Cardiac fibroblast (primary cell): Measurements from ENCODE around the gene TEX11.

Experiments used
- DNase-seq, 2 donors: peaks; one replicate each; pipeline versions ENCODE4 v3.0.0 to v3.0.0-alpha.2; 2010; ENCODE audit warnings: low read depth in 2 of 2
- H3K4me3 ChIP-seq, 2 donors: replicated peaks in 1 of 2; 1 replicate in 1 of 2; 2 replicates in 1 of 2; pipeline ENCODE4 v1.5.1; 2011; ENCODE audit warnings: low read depth in 2 of 2, low read length in 2 of 2, mild to moderate bottlenecking in 2 of 2, moderate library complexity in 1 of 2
- TF ChIP-seq, protein P1 (sequence below): IDR thresholded peaks from one replicate; pipeline ENCODE4 v1.5.1; 2011; ENCODE audit warnings: low read depth, mild to moderate bottlenecking, low read length, inconsistent platforms

Gene TEX11

DNA sequence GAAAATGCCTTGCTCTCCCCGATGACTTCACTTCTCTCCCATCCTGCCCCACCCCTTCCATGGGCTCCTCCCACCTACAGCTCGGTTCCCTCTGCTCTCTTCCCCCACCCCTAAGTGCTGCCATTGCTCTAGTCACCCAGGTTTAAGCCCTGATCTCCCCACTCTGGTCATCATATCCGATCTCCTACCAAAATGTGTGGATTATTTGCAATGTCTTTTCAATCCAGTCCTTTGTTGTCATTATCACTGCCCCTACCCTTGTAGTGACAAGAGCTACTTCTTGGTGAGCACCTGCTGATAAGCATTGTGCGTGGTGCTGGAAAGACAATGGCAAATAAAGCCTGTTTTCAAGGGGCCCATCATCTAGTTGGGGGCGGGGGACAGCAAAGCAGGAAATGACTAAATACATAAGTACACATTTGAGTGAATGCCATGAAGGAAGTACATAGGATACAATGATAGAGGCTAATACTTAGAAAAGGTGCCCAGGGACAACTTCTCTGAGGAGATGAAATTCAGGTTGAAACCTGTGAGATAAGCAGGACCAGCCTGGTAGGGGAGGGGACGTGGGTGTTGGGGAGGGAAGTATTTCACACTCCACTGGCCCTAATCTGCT, 400.1 kb downstream of the TEX11 start:
- DNase-seq: peak; percentile 17 to 22
- TF ChIP-seq, protein P1, sequence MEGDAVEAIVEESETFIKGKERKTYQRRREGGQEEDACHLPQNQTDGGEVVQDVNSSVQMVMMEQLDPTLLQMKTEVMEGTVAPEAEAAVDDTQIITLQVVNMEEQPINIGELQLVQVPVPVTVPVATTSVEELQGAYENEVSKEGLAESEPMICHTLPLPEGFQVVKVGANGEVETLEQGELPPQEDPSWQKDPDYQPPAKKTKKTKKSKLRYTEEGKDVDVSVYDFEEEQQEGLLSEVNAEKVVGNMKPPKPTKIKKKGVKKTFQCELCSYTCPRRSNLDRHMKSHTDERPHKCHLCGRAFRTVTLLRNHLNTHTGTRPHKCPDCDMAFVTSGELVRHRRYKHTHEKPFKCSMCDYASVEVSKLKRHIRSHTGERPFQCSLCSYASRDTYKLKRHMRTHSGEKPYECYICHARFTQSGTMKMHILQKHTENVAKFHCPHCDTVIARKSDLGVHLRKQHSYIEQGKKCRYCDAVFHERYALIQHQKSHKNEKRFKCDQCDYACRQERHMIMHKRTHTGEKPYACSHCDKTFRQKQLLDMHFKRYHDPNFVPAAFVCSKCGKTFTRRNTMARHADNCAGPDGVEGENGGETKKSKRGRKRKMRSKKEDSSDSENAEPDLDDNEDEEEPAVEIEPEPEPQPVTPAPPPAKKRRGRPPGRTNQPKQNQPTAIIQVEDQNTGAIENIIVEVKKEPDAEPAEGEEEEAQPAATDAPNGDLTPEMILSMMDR: no peak
- H3K4me3 ChIP-seq: no peak overlapping the region

DNA sequence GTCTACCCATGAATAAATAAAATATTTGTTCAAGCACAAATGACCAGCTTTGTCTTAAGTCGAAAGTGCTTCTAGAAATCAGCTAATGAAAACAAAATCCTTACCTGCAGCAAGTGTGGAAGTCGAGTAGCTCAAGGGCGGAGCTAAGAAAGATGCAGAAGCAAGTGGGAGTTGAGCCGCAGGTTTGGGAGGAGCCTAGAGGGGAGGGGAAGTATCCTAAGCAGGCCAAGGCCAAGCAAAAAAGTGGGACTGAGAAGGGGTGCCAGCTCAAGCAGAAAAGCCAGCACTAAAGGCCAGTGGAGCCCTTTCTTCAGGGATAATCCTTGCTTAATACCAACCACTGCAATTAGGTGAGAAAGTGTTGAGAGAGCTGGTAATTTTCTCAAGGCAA, 403.1 kb downstream of the TEX11 start:
- no peak for DNase-seq
- TF ChIP-seq, protein P1: no peak
- no peak overlapping the region for H3K4me3 ChIP-seq

DNA sequence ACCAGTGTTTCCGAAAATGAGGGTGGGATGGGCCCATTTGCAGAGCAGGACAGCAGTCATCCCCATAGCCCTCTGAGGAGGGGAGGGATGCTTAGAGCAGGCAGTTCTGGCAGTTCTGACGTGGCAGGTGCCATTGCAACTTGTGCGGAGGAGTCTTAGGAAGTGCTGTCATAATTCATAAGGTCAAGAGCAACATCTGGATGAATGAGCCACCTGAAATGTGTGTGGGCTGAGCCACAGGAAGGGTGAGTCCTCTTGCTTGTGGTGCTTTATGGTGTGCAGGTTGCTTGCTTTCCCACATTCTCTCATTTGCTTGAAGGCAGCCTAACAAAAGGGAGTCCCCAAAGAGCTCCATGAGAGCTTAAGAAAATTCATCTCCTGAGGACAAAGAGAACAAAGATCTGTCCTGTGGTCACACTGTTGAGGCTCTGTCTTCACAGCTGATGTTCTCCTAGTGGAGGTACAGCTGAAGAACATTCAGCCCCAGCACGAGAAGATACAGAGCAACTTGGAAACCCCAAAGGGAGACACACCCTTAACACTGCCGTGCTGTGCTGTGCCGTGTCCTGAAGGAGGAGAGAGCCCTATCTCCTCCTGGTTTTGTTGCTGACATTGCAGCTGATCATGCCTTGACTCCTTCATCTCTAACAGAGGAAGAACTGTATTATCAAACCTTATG, 403.6 kb downstream of the TEX11 start:
- DNase-seq: no peak
- no peak overlapping the region for H3K4me3 ChIP-seq
- TF ChIP-seq, protein P1: no peak

DNA sequence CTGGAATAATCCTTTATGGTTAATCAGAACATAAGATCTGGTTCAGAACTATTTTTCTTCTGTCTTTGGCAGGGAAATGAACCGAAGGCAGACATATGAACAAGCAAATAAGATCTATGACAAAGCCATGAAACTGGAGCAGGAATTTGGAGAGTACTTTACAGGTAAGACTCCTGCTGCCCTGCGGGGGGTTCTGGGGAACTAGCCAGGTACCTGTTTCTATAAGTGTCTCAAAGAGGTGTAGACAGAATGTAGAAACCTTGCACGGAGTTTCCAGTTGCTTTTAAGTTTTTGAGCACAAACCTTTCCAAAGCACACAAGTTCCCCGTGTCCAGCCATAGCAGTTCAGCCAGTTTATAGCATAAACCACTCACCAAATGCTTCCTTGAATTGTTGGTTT, 407.7 kb downstream of the TEX11 start:
- TF ChIP-seq, protein P1: no peak
- no peak for DNase-seq
- no peak overlapping the region for H3K4me3 ChIP-seq

DNA sequence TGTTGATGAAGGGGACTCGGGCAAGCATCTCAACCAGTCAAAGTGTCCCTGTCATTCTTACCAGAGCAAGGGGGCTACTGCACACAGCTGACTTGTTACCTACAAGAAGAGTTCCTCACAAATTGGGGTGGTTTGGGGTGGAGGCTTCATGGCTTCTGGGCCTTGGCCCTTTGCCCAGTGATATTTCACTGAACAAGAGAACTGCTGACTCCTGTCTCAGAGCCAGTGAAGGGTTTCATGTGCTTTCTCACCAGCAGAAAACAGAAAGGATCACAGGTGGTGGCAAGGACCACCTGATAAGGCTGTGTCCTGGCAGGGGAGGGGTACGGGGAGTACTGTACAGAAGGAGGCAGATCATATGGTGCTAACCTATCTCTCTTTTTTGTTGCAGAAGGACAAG, 410.4 kb downstream of the TEX11 start:
- H3K4me3 ChIP-seq: no peak overlapping the region
- no peak for DNase-seq
- TF ChIP-seq, protein P1: no peak

DNA sequence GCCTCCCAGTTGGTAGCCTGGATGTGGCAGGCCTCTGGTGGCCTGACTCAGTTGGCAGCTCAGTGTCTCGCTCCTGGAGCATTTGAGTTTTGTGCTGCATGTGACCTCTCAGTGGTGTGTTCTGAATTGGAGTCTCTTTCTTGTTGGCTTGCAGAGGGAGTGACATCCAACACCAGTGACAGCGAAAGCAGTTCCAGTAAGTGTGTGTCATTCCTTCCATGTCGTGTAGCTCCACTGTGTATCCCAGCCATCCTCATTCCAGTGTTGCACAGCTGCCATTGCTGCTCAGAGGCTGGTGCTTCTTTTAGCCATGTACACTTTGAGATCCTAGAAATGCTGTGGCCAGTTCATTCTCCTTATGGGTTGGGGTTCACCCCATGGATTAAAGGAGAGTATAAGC, 411.5 kb downstream of the TEX11 start:
- no peak for DNase-seq
- no peak overlapping the region for H3K4me3 ChIP-seq
- TF ChIP-seq, protein P1: no peak
